HCT116 (cell line): ENCODE data around the gene BABAM2. TPM values are rescaled to one million over a fixed set of nuclear protein-coding genes. Genes with fewer than 3 reads are reported as not detected.

Experiments used
- ATAC-seq: fragments of 200-7000 bp; cut with Tn5 transposase; 2 replicates; pipeline ENCODE4 v1.9.1; 2020; ENCODE audit warnings: mild to moderate bottlenecking, moderate library complexity
- BruUV-seq: library from RNA; stranded (reverse); fragments of 400-500 nt; replicated peaks from 2 replicates; lab custom pipeline; 2021; lab: Mats Ljungman, UMichigan
- CTCF ChIA-PET: fragments of 300-600 bp; sonication (Branson Sonifier 250); formaldehyde crosslinking; loops from one replicate; lab custom pipeline; 2021; ENCODE audit warnings: antibody characterized with exemption; lab: Charles Lee
- POLR2A ChIA-PET: fragments of 300-600, 350-600 bp; sonication (Branson Sonifier 250); formaldehyde crosslinking; loops from one replicate; lab custom pipeline; 2021; ENCODE audit warnings: antibody characterized with exemption; lab: Charles Lee
- RAD21 ChIA-PET, 2 experiments: fragments of 300-600 bp; sonication (Branson Sonifier 250); formaldehyde crosslinking; loops; one replicate each; lab custom pipeline; 2023; ENCODE audit warnings: low total read pairs in 2 of 2; ENCODE audit not compliant: uncharacterized antibody in 2 of 2, unreplicated experiment in 2 of 2, low non-redundant PET in 1 of 2; lab: Charles Lee
- DNase-seq: peaks from one replicate; pipeline ENCODE4 v3.0.0-alpha.2; 2010; ENCODE audit warnings: low read depth, low spot score
- H2AFZ ChIP-seq: fragments of 200-600 bp; shearing (Covaris generic), sonication (generic); 2 replicates; pipeline ENCODE4 v1.6.1; 2017; ENCODE audit warnings: low read depth, mixed run types, mixed read lengths, antibody characterized with exemption, low read length; ENCODE audit not compliant: poor library complexity, severe bottlenecking
- H3K27ac ChIP-seq: 2 replicates; pipeline ENCODE4 v1.5.1; 2012; ENCODE audit warnings: low read depth, low read length
- H3K27me3 ChIP-seq: fragments of 200-600 bp; sonication (generic); 2 replicates; pipeline ENCODE4 v1.6.1; 2016; ENCODE audit warnings: mixed run types, low read length, mixed read lengths; ENCODE audit not compliant: insufficient read depth
- H3K36me3 ChIP-seq, 2 experiments: fragments of 200-500 bp in 1 of 2; fragments of 200-600 bp in 1 of 2; sonication (Bioruptor generic) in 1 of 2; sonication (generic) in 1 of 2; 2 replicates each; pipeline versions ENCODE4 v1.5.1 to v1.6.1; 2014 to 2016; ENCODE audit warnings: low read length in 2 of 2, inconsistent platforms in 1 of 2, mixed read lengths in 1 of 2, mixed run types in 1 of 2; ENCODE audit not compliant: insufficient read depth in 2 of 2, control insufficient read depth in 1 of 2
- H3K4me1 ChIP-seq, 2 experiments: fragments of 200-600 bp in 1 of 2; sonication (generic) in 1 of 2; 2 replicates each; pipeline versions ENCODE4 v1.5.1 to v1.6.1; 2012 to 2017; ENCODE audit warnings: low read length in 2 of 2, inconsistent platforms in 1 of 2, mild to moderate bottlenecking in 1 of 2, mixed read lengths in 1 of 2, mixed run types in 1 of 2, moderate library complexity in 1 of 2; ENCODE audit not compliant: insufficient read depth in 2 of 2, control insufficient read depth in 1 of 2
- H3K4me2 ChIP-seq: fragments of 200-600 bp; sonication (generic); 2 replicates; pipeline ENCODE4 v1.6.1; 2017; ENCODE audit warnings: mixed run types, low read length, mixed read lengths
- H3K4me3 ChIP-seq, 2 experiments: fragments of 200-600 bp in 1 of 2; sonication (generic) in 1 of 2; replicated peaks in 1 of 2; 2 replicates each; pipeline ENCODE4 v1.5.1; 2011 to 2016; ENCODE audit warnings: low read length in 2 of 2, control low read depth in 1 of 2, low read depth in 1 of 2, mild to moderate bottlenecking in 1 of 2, mixed read lengths in 1 of 2, mixed run types in 1 of 2
- H3K79me2 ChIP-seq: fragments of 200-600 bp; sonication (generic); 2 replicates; pipeline ENCODE4 v1.6.1; 2017; ENCODE audit warnings: mild to moderate bottlenecking, mixed run types, low read length, moderate library complexity, mixed read lengths; ENCODE audit not compliant: insufficient read depth
- H3K9ac ChIP-seq: fragments of 200-600 bp; sonication (generic); 2 replicates; pipeline ENCODE4 v1.6.1; 2016; ENCODE audit warnings: low read length, mixed read lengths
- H3K9me2 ChIP-seq: fragments of 200-600 bp; sonication (generic), shearing (Covaris generic); 2 replicates; pipeline ENCODE4 v1.6.1; 2017; ENCODE audit warnings: mixed run types, mild to moderate bottlenecking, moderate library complexity; ENCODE audit not compliant: insufficient read depth
- H3K9me3 ChIP-seq, 2 experiments: fragments of 200-500 bp in 1 of 2; fragments of 200-600 bp in 1 of 2; sonication (Bioruptor generic) in 1 of 2; sonication (generic) in 1 of 2; 2 replicates each; pipeline ENCODE4 v1.6.1; 2014 to 2017; ENCODE audit warnings: low read length in 2 of 2, mixed read lengths in 2 of 2, inconsistent platforms in 1 of 2, low read depth in 1 of 2, mild to moderate bottlenecking in 1 of 2, mixed run types in 1 of 2, moderate library complexity in 1 of 2; ENCODE audit not compliant: control insufficient read depth in 1 of 2, insufficient read depth in 1 of 2
- H4K20me1 ChIP-seq: fragments of 200-600 bp; sonication (generic), shearing (Covaris generic); 2 replicates; pipeline ENCODE4 v1.6.1; 2017; ENCODE audit warnings: mixed run types, mild to moderate bottlenecking, moderate library complexity; ENCODE audit not compliant: insufficient read depth
- ATF3 ChIP-seq: IDR thresholded peaks from 2 replicates; pipeline ENCODE4 v1.6.1; 2012
- CTCF ChIP-seq, 3 experiments: fragments of 200-600 bp in 1 of 3; sonication (generic) in 1 of 3; IDR thresholded peaks in 2 of 3; conservative IDR thresholded peaks in 1 of 3; 2 replicates each; pipeline ENCODE4 v1.5.1; 2012 to 2017; ENCODE audit warnings: low read depth in 2 of 3, low read length in 2 of 3, antibody characterized with exemption in 1 of 3, borderline replicate concordance in 1 of 3, control low read depth in 1 of 3, mild to moderate bottlenecking in 1 of 3, mixed read lengths in 1 of 3, mixed run types in 1 of 3, moderate library complexity in 1 of 3; ENCODE audit not compliant: insufficient read depth in 1 of 3
- ELF1 ChIP-seq: IDR thresholded peaks from 2 replicates; pipeline ENCODE4 v1.6.1; 2012; ENCODE audit warnings: low read depth, borderline replicate concordance
- FOSL1 ChIP-seq: IDR thresholded peaks from 2 replicates; pipeline ENCODE4 v1.6.1; 2012; ENCODE audit warnings: low read depth
- POLR2AphosphoS5 ChIP-seq: IDR thresholded peaks from 2 replicates; pipeline ENCODE4 v1.6.1; 2011; ENCODE audit warnings: mild to moderate bottlenecking, low read depth, low read length, moderate library complexity
- RAD21 ChIP-seq: IDR thresholded peaks from 2 replicates; pipeline ENCODE4 v1.6.1; 2012; ENCODE audit warnings: low read depth, mild to moderate bottlenecking
- ZNF274 ChIP-seq: fragments of 200-500 bp; sonication (Bioruptor generic); IDR thresholded peaks from 2 replicates; pipeline ENCODE4 v1.6.1; 2014; ENCODE audit warnings: mild to moderate bottlenecking, low read depth, low read length, inconsistent platforms
- intact Hi-C: fragments of 100-400 bp; cut with micrococcal nuclease; formaldehyde crosslinking; loops from 2 replicates; pipeline ENCODE4 v1.10.0; 2022
- total RNA-seq: library from RNA; stranded (reverse); gene quantifications from one replicate; pipeline ENCODE4 v1.2.1, GENCODE V29; 2021; ENCODE audit not compliant: unreplicated experiment

The BABAM2 gene
- total RNA-seq, 1 experiment from 2014 or later = 23.8 TPM

GRCh38 chr2:27973592-27973991, 83.1 kb downstream of the BABAM2 start:
- Histone ChIP-seq H3K9ac (no peak overlapping the region), H4K20me1 (no peaks in the 10 kb centered on the region), H3K36me3 (no peaks in the 10 kb centered on the region), H3K9me3 (peaks cover 0 to 4% of the 10 kb centered on the region in 2 experiments; a peak in 1 of 4 replicates), H3K4me2 (peak overlapping the region; percentile 18; the same call in 1 of the 2 replicates), H3K27ac (no peak overlapping the region), H2AFZ (no peak overlapping the region), H3K4me1 (peaks cover 18 to 47% of the 10 kb centered on the region in 2 experiments), H3K9me2 (no peaks in the 10 kb centered on the region), H3K27me3 (no peaks in the 10 kb centered on the region), H3K79me2 (0 out of 2 replicates have a peak, but pooled peaks cover 8% of the 10 kb centered on the region), H3K4me3 (no peak overlapping the region)
- intact Hi-C loops = loop anchor here (5.0 kb wide), 1 partner anchor 419 kb away; the partner anchor contains the start of gene FOSL2
- ChIA-PET POLR2A (no interaction called here), CTCF (no interaction called here), RAD21 (interaction anchor here in 1 of 2 experiments (0.5 kb wide), 1 partner anchor 43 kb away, joined by 3 read pairs; no protein-coding TSS in a partner anchor)
- ATAC-seq = peak; percentile 55
- BruUV-seq = no TSS peak
- DNase-seq = no peak
- TF ChIP-seq RAD21 (peak; percentile 21; the same call in 1 of the 2 replicates), ELF1 (no peak), ZNF274 (no peak), FOSL1 (no peak), CTCF (IDR thresholded peaks at IDR 0.05 in 2 of 3, conservative IDR thresholded peaks at IDR 0.05 in 1 of 3; ENCODE audit: borderline replicate concordance in 1 of 3, insufficient read depth in 1 of 3, low read depth in 2 of 3, low read length in 2 of 3) (peak in 2 of 3 experiments; percentile 42 to 44; a peak in 3 of 6 replicates)

DNA sequence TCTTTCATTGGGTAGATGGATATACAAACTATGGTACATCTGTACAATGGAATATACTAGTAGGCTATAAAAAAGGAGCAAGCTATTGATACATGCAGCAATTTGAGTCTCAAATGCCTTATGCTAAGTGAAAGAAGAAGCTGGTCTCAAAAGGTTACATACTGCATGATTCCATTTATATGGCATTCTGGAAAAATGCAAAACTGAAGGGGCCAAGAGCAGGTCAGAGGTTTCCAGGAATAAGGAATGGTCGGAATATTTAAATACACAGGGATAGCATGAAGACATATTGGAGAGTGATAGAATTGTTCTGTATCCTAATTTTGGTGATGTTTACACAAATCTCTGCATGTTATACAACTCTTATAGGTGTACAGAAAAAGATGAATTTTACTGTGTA, 85.8 kb downstream of the BABAM2 start:
- H3K4me1 ChIP-seq = peaks cover 35 to 66% of the 10 kb centered on the region in 2 experiments
- no peaks in the 10 kb centered on the region for H4K20me1 ChIP-seq
- H3K27me3 ChIP-seq = no peaks in the 10 kb centered on the region
- no peak overlapping the region for H2AFZ ChIP-seq
- no peak overlapping the region for H3K9ac ChIP-seq
- RAD21 ChIA-PET = no interaction called here
- H3K4me3 ChIP-seq = no peak overlapping the region
- intact Hi-C loops = no loop called here
- no peaks in the 10 kb centered on the region for H3K36me3 ChIP-seq
- POLR2A ChIA-PET = no interaction called here
- peak overlapping the region; percentile 61; the same call in 1 of the 2 replicates for H3K4me2 ChIP-seq
- H3K27ac ChIP-seq = no peak overlapping the region
- DNase-seq (no peak), ATAC-seq (no peak)
- H3K9me2 ChIP-seq = no peaks in the 10 kb centered on the region
- H3K79me2 ChIP-seq = peaks cover 9% of the 10 kb centered on the region
- TF ChIP-seq POLR2AphosphoS5 (no peak), ATF3 (no peak), CTCF (IDR thresholded peaks at IDR 0.05 in 2 of 3, conservative IDR thresholded peaks at IDR 0.05 in 1 of 3; ENCODE audit: borderline replicate concordance in 1 of 3, insufficient read depth in 1 of 3, low read depth in 2 of 3, low read length in 2 of 3) (no peak), RAD21 (no peak)
- TF ChIP-seq, all 23 proteins: peak for 0
- no peaks in the 10 kb centered on the region for H3K9me3 ChIP-seq
- BruUV-seq = no TSS peak
- CTCF ChIA-PET = no interaction called here
